IPS-NIHi7 (cell line): ENCODE results near the gene MYH10.
"Not testable (repeated sequence)": the region's sequence is repeated elsewhere in the genome, so short reads cannot be mapped to it uniquely, and the experiment has no call there.

ENCODE experiments used
- DNase-seq: peaks from one replicate; pipeline ENCODE4 v3.0.0; 2012; ENCODE audit warnings: mixed read lengths; ENCODE audit errors: extremely low spot score

The MYH10 gene

DNA sequence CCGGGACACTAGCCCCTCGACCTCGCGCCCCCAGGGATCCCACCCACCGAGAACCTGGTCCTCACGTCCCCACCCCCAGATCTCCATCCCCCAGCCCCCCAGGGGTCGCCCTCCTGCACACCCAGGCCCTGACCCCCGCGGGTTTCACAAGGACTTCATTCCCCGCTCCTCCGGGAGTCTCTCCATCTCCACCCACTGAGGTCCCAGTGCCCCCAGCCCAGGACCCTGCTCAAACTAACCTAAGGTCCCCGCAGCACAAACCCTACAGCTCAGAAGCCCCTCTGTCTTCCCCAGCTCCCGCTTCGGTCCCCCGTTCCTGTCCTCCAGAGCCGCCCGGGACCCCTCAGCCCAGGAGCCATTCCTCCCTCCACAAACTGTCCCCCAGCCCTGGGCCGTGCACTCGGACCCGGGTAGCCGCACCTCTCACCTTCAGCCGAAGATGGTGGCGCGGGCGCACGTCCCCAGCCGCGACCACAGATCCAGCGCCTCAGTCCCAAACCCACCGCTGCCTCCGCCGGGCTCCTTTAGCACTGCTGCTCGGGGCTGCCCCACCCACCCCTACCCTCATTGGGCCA is at the start of gene MYH10:
Gene MYH10 (minus strand): TSS at position 499 of the 575 bp plus-strand sequence. CDS start 7,479 bp downstream, outside the sequence.
- no peak for DNase-seq

DNA sequence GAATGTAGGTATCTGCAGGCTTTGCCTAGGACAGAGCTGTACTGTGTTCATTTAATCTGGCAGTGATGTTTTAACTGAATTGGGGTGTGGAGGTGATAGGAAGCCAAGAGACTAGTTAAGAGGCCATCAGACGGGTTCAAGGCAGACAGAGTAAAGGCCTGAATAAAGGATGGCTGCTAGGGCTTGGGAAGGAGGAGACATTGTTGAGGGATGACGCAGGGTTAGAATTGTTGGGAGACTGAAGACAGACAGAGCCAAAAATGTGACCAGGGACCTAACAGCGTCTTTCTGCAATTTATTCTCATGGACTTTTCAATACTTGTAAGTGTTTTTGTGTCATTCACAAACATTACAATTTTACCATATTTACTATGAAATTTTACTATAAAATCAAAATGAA is 48.6 kb upstream of the MYH10 start:
- no peak for DNase-seq

DNA sequence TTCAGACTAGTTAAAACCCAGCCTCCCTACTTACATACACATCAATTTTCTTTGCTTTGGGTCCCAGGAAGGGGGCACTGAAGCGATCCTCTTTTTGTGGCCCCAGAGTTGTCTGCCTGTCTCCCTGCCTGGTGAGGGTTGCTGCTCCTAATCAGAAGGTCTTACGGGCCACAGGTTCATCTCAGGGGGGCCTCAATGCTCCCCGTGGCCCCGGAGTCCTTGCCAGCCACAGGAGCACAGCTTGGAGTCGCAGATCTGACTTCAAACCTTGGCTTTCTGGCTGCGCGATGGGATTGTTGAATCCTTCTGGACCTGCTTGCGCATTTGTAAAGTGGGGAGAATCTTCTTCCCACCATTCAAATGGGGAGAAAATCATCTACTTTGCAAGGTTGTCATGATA is 44.8 kb upstream of the MYH10 start:
- no peak for DNase-seq

DNA sequence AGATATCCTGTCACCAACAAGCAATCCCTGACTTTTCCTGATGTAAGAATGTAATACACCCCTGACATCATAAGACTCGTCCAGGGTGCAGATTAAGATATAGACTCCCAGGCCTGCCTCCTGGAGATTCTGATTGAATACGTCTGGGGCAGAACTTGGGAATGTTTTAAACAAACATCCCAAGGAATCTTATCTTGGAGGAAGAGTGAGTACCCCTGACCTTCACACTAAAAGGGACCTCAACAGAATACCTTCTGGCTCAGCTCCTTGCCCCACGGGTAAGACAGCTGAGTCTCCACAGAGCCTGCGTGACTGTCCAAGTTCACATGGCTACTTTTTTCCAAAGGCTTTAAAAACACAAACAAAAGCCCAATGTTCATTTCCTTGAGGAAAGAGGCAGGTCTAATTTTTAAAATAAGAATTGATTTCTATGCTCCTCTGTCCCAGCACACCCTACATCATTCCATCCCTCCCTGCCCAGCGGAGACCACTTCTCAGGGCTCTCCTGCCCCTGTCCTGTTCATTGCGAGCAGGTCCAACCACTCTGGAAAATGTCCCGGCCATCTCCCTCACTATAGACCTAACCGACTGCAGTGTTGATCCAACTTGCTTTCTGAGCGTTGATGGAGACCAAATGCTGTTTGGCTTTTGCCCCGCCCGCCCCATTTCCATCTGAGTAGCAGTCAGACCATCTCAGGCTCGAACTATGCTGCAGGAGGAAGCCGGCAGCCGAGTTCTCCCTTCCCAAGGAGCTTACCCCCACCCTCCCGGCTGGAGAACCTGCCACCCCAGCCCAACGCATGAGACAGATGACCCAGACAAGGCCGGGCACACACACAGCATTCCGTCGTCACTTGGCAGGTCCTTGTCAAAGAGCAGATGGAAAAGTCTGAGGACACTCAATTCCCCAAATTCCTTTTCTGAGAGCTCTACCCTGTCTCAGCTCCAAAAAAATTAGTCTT is 44.1 kb upstream of the MYH10 start:
- peak; percentile 44 for DNase-seq

DNA sequence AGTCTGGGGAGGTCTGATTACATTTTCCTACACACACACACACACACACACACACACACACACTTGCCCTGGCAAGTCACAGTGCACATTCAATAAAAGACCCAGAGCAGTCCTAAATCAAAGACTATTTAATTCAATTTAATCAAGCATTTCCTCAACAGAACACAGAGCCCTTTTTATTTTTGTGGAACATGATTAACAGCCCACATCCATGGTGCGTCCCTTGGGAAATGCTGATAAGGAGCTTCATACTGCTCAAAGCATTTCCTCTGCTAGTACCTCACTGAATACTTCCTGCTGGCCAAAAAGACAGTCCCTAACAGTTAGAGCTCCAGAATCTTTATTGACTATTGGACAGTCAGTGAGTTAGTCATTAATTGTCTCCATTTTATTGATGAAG is 43.1 kb upstream of the MYH10 start:
- DNase-seq: no peak

DNA sequence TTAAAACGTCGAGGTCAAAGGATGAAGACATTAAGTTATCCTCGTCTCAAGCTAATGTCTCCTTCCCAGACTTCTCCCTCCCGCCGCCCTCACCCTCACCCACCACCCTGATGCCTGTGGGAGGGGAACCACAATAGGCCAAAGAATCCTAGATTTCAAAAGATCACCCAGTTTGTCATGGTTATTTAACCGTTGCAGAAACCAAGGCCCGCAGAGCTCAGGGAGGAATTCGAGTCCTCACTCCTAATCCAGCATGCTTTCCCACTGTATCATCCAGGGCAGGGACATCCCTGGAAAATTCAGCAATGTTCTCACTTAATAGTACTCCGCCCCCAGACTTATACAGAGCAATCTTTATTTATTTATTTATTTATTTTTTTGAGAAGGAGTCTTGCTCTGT is 41.8 kb upstream of the MYH10 start:
- no peak for DNase-seq

DNA sequence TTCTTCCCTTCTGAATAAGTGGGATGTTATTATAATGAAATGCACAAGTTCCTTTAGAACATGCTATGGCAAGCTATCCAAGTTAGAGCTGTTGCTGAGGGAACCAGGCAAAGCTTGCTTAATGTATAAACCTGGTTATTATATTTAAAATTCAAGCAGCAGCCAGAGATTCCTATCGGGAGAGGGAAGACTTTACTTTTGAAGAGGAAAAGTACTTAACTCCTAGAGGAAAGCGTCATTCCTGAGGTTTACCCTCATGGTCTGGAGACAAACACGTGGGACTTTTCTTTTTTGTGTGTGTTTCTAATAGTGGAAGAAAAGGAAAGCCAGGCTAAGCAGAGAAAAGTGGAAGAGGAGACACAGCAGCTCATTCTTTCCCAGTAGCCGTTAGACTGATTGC is 39.9 kb upstream of the MYH10 start:
- DNase-seq: no peak

DNA sequence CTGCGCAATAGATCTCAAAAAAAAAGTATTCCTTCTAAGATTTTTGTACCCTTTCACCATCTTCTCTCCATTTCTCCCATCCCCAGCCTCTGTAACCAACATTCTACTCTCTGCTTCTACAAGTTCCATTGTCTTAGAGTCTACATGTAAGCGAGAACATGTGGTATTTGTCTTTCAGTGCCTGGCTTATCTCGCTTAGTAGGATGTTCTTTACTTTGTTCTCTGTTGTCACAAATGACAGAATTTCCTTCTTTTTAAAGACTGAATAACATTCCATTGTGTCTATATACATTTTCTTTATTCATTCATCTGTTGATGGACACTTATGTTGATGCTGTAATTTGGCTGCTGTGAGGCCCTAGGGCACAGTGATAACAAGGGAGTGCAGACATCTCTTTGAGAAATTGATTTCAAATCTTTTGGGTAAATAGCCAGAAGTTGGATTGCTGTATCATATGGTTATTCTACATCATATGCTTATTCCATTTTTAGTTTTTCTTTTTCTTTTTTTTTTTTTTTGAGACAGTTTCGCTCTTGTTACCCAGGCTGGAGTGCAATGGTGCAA is 37.7 kb upstream of the MYH10 start:
- DNase-seq: no peak

DNA sequence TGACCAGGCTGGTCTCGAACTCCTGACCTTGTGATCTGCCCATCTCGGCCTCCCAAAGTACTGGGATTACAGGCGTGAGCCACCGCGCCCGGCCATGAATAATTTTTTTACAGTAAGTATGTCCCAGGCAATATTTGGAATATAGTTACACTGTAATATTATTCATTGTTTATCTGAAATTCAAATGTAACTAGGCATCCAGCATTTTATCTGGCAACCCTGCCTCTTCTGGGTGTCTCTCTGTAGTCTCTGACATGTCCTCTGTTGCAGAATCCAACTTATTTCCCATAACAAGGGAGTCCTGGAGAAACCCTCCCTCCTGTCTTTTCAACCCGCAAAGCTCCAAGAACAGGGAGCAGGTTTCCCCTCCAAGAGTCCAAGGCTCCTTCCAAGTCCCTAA is 36.9 kb upstream of the MYH10 start:
- no peak for DNase-seq

DNA sequence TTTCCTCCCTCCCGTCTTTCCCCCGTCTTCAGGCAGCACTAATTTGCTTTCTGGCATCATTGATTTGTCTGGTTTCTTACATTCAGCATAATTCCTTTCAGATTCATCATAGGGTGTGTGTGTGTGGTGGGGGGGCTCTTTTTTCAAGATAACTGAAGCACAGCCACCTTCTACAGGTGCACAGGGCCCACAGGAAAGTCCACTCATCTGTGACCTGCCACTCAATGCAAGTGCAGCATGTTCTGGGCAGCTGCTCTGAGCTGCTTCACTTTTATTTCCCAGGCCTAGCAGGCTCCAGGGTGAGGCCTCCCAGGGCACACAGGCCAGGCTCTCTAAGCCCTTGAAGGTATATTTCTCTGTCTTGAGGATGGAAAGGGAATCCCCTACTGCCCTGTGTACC is 35.2 kb upstream of the MYH10 start:
- DNase-seq: no peak

DNA sequence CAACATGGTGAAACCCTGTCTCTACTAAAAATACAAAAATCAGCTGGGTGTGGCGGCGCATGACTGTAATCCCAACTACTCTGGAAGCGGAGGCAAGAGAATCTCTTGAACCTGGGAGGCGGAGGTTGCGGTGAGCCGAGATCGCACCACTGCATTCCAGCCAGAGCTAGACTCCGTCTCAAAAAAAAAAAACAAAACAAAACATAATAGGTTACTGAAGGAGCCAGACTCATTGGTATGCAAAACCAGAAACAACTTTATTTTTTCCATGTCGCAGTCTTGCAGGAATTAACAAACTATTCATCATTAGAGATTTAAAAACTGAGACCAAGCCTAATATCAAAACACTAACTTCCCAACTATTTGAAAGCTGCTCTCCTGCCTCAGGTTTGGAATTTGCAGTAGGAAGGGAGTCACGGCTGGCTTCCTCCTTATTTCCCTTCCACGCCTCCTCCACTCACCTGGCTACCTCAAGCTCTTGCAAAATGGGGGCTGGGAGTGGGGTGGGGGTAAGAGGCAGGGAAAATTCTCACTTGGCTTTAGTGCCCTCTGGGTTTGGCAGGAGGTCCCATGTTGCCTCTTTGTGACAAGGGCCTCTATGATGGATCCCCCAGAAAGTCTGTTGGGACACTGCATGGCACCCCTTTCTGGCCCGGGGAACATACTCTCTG is 34.1 kb upstream of the MYH10 start:
- DNase-seq: no peak

DNA sequence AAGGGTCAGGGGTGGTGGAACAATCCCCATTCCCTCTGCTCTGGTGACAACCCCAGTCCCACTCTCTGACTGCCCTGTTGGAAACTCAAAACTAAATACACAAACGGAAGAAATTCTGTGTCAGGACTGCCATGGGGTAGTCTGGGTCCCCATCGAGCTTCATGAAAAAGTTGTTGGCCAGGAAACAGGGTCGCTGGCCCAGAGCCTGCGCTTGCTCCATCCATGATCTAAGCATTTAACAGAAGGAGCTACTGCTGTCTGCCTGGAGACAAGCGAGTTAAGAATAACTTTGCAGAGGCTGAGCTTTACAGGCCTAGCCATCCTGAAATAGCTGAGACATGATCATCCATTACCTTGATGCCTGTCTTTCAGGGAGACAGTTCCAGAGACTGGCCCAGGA is 32.4 kb upstream of the MYH10 start:
- DNase-seq: no peak

DNA sequence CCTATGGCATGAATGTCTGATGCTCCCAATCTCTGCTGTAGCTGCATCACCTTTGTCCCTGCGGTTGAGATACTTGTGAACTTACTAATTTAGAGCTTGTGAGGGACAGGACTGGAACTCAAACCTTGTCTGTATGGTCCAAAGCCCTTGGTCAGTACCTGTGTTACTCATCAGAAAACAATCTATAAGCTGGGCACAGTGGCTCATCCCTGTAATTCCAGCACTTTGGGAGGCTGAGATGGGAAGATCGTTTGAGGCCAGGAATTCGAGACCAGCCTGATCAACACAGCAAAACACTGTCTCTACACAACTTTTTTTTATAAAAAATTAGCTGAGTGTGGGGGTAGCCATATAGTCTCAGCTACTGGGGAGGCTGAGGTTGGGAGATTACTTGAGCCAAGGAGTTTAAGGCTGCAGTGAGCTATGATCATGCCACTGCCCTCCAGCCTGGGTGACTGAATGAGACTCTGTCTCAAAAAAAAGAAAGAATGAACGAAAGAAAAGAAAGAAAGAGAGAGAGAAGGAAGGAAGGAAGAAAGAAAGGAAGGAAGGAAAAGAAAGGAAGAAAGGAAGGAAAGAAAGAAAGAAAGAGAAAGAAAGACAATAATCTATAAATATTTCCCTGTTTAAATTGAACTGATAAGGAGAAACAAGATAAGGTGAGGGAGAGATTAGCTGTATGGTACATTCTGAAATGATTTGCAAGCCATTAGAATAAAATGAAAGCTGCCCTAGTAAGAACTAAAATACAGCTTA is 31.7 kb upstream of the MYH10 start:
- DNase-seq: no peak

DNA sequence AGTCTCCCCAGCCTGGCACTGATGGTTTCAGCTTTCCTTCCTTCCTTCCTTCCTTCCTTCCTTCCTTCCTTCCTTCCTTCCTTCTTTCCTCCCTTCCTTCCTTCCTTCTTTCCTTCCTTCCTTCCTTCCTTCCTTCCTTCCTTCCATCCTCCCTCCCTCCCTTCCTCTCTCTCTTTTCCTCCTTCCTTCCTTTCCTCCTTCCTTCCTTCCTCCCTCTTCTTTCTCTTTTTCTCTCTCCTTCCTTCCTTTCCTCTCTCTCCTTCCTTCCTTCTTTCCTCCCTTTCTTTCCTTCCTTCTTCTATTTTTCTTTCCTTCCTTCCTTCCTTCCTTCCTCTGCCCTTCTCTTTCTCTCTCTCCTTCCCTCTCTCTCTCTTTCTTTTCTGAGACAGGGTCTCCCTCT is 30.2 kb upstream of the MYH10 start:
- not testable (repeated sequence) for DNase-seq

DNA sequence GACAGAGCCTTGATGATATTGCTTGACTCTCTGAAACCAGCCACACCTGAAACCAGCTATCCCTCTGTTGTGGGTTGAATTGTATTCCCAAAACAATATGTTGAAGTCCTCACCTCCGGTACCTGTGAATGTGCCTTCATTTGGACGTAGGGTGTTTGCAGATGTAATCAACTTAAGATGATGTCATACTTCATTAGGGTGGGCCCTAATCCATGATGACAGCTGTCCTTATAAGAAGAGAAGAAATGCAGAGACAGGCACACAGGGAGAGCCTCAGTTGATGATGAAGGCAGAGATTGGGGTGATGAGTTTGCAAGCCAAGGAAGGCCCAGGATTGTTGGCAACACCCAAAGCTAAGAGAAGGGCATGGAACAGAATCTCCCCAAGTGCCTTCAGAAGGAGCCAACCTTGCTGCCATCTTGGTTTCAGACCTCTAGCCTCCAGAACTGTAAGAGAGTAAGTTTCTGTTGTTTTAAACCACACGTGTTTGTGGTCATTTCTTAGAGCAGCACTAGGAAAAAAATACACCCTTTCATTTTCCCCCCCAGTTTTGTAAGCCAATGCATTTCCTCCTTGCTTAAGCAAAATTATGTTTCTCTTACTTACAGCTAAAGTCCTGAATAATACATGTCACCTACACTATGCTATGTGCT is 29.4 kb upstream of the MYH10 start:
- DNase-seq: no peak

DNA sequence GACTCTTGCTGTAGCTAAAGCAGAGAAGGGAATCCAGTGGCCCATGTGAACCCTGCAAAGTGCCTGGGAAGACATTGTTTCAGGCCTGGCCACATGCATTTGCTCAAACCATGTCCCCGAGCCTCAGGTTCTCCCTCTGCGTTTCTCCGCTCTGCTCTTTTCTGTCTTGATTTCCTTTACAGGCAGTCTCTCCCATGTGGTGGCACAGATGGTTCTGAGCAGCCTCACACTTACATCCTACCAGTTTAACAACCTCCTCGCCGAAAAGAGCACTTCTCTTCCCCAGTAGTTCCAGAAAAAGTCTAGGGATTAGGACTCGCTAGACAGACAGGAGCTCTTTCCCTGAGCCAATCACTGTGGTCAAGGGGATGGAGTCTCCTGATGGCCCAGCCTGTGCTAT is 28.3 kb upstream of the MYH10 start:
- no peak for DNase-seq

DNA sequence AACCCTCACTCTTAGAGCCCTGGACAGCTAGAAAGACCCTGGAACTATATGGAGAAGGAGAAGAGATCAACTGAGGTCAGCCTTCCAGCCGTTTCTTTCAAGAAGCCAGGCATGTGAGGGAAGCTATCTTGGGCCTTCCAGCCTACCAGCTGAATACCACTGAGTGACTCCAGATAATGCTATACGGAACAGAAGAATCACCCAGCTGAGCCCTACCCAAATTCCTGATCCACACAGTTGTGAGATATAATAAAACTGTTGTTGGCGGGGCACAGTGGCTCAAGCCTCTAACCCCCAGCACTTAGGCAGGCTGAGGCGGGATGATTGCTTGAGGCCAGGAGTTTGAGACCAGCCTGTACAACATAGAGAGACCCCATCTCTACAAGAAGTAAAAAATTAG is 26.2 kb upstream of the MYH10 start:
- no peak for DNase-seq

DNA sequence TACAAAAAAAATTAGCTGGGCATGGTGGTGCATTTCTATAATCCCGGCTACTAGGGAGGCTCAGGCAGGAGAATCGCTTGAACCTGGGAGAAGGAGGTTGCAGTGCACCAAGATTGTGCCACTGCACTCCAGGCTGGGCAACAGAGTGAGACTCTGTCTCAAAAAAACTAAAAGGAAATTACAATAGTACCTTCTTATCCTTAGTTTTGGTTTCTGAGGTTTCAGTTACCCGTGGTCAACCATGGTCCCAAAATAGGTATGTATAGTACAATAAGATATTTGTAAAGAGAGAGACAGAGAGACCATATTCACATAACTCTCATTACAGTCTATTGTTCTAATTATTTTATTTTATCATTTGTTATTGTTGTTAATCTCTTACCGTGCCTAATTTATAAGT is 24.3 kb upstream of the MYH10 start:
- DNase-seq: no peak

DNA sequence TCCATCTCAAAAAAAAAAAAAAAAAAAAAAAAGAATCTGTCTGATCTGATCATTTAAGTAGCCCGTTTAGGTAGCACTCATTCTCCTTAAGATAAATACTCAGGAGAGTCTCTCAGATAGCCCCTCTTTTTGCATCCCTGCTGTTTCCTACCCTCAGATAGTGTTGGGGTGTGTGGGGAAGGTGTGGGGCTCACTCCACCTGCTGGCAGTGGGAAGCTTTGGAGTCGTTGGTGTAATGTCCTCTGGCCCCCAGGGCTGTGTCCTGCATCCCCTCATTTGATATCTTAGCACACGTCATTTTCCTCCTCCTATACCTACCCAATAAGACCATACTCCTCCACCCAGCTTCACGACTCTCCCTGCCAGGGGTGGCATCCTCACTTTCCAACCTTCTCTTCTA is 20.5 kb upstream of the MYH10 start:
- no peak for DNase-seq

DNA sequence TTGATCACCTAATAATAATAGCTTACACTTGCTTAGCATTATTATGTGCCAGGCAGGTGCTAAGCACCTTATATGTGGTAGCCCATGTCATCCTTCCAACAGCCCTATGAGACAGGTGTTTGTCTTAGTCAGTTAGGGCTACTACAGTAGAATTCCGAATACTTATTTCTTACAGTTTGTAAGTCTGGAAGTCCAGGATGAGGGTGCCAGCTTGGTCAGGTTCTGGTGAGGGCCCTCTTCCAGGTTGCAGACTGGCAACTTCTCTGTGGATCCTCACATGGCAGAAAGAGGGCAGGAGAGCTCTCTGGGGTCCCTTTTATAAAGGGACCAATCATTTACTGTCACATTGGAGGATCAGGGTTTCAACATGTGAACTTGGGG is 19.6 kb upstream of the MYH10 start:
- DNase-seq: no peak
